HG03108 (cell line): ENCODE measurements around the gene CLRN3.

Experiments
- ATAC-seq: cut with Tn5 transposase; IDR thresholded peaks from one replicate; pipeline ENCODE4 v1.9.1; 2021; ENCODE audit warnings: moderate library complexity; ENCODE audit not compliant: unreplicated experiment

CLRN3 gene

GRCh38 chr10:127899766-127900387 is 7.1 kb upstream of the CLRN3 start:
- no peak for ATAC-seq

GRCh38 chr10:127897177-127897576 is 4.4 kb upstream of the CLRN3 start:
- no peak for ATAC-seq

- ATAC-seq, result no peak
Observed at GRCh38 chr10:127896590-127896989, 3.8 kb upstream of the CLRN3 start.

- no peak for ATAC-seq
Observed at GRCh38 chr10:127894146-127894545, 1.4 kb upstream of the CLRN3 start.

- no peak for ATAC-seq
Observed at GRCh38 chr10:127890832-127891334, 1.9 kb downstream of the CLRN3 start.

GRCh38 chr10:127890216-127890615 is 2.5 kb downstream of the CLRN3 start:
- ATAC-seq, result no peak

- no peak for ATAC-seq
Observed at GRCh38 chr10:127889605-127890195, 3.0 kb downstream of the CLRN3 start.

GRCh38 chr10:127888521-127889312 is 4.0 kb downstream of the CLRN3 start:
- ATAC-seq, result no peak

- no peak for ATAC-seq
Observed at GRCh38 chr10:127887541-127888415, 5.0 kb downstream of the CLRN3 start.

- ATAC-seq, result no peak
Observed at GRCh38 chr10:127886371-127887051, 6.2 kb downstream of the CLRN3 start.

GRCh38 chr10:127884501-127884900 is 8.2 kb downstream of the CLRN3 start:
- no peak for ATAC-seq

- ATAC-seq, result no peak
Observed at GRCh38 chr10:127883516-127883915, 9.2 kb downstream of the CLRN3 start.

GRCh38 chr10:127882801-127883459 is 9.8 kb downstream of the CLRN3 start:
- ATAC-seq, result no peak

GRCh38 chr10:127882391-127882790 is 10.3 kb downstream of the CLRN3 start:
- ATAC-seq, result no peak

- no peak for ATAC-seq
Observed at GRCh38 chr10:127881262-127881661, 11.5 kb downstream of the CLRN3 start.

GRCh38 chr10:127880557-127880956 is 12.2 kb downstream of the CLRN3 start:
- no peak for ATAC-seq

GRCh38 chr10:127878475-127879055 is 14.2 kb downstream of the CLRN3 start:
- ATAC-seq, result no peak

GRCh38 chr10:127877699-127878098 is 15.0 kb downstream of the CLRN3 start:
- ATAC-seq, result no peak

GRCh38 chr10:127877116-127877515 is 15.6 kb downstream of the CLRN3 start:
- ATAC-seq, result no peak

GRCh38 chr10:127875916-127876315 is 16.8 kb downstream of the CLRN3 start:
- no peak for ATAC-seq
